GM12878 (cell line): ENCODE results near the gene UQCRC1. TPM values are rescaled to one million over a fixed set of nuclear protein-coding genes. Genes with fewer than 3 reads are reported as not detected.

Experiments
- ATAC-seq: fragments of 200-7000 bp; cut with Tn5 transposase; 3 replicates; pipeline ENCODE4 v1.9.1; 2020; ENCODE audit warnings: mild to moderate bottlenecking, moderate library complexity
- BruUV-seq: library from RNA; stranded (reverse); fragments of 400-500 nt; replicated peaks from 2 replicates; lab custom pipeline; 2021; lab: Mats Ljungman, UMichigan
- CTCF ChIA-PET: fragments of 300-600 bp; sonication (Branson Sonifier 250); formaldehyde crosslinking; extraction: SDS; loops from one replicate; lab custom pipeline; 2021; ENCODE audit warnings: inconsistent platforms; lab: Yijun Ruan, JAX
- POLR2A ChIA-PET: fragments of 350-600 bp; formaldehyde crosslinking; extraction: SDS; loops from one replicate; lab custom pipeline; 2021; ENCODE audit warnings: inconsistent platforms; lab: Charles Lee
- RAD21 ChIA-PET: fragments of 300-600 bp; sonication (Branson Sonifier 250); formaldehyde crosslinking; loops from one replicate; lab custom pipeline; 2023; ENCODE audit warnings: antibody characterized with exemption; ENCODE audit not compliant: unreplicated experiment; lab: Charles Lee
- SMC1A ChIA-PET: fragments of 300-600 bp; sonication (Branson Sonifier 250); formaldehyde crosslinking; loops from one replicate; lab custom pipeline; 2023; ENCODE audit not compliant: unreplicated experiment, uncharacterized antibody; lab: Charles Lee
- DNase-seq: peaks from one replicate; pipeline ENCODE4 v3.0.0-alpha.2; 2011; ENCODE audit warnings: low read depth, low spot score
- FAIRE-seq: peaks from 3 replicates; lab custom pipeline; 2011; peaks lifted over from hg19 to GRCh38; lab: Jason Lieb, UNC
- H2AFZ ChIP-seq: 2 replicates; pipeline ENCODE4 v1.6.0; 2011; ENCODE audit warnings: low read depth, low read length, control low read depth; ENCODE audit not compliant: control insufficient read depth
- H3K27ac ChIP-seq: 2 replicates; pipeline ENCODE4 v1.5.1; 2011; ENCODE audit warnings: control low read depth; ENCODE audit not compliant: control insufficient read depth, insufficient read depth
- H3K27me3 ChIP-seq, 2 experiments: replicated peaks in 1 of 2; 2 replicates each; pipeline versions ENCODE4 v1.6.0 to v1.6.1; 2011; ENCODE audit warnings: low read length in 1 of 2; ENCODE audit not compliant: control insufficient read depth in 2 of 2, insufficient read depth in 2 of 2
- H3K36me3 ChIP-seq, 2 experiments: 2 replicates each; pipeline ENCODE4 v1.5.1; 2011; ENCODE audit warnings: low read length in 1 of 2; ENCODE audit not compliant: control insufficient read depth in 2 of 2, insufficient read depth in 2 of 2
- H3K4me1 ChIP-seq: 2 replicates; pipeline ENCODE4 v1.6.1; 2011; ENCODE audit warnings: mild to moderate bottlenecking, low read length, moderate library complexity, mixed read lengths; ENCODE audit not compliant: control insufficient read depth, insufficient read depth
- H3K4me2 ChIP-seq: 2 replicates; pipeline ENCODE4 v1.6.0; 2011; ENCODE audit warnings: control low read depth; ENCODE audit not compliant: control insufficient read depth, insufficient read depth
- H3K4me3 ChIP-seq: fragments of 200-600 bp; sonication (generic); 2 replicates; pipeline ENCODE4 v1.5.1; 2016
- H3K79me2 ChIP-seq: 2 replicates; pipeline ENCODE4 v1.6.0; 2011; ENCODE audit warnings: low read length; ENCODE audit not compliant: control insufficient read depth, insufficient read depth
- H3K9ac ChIP-seq: 2 replicates; pipeline ENCODE4 v1.8.0; 2011; ENCODE audit warnings: low read length, control low read depth, mixed read lengths; ENCODE audit not compliant: control insufficient read depth, insufficient read depth
- H3K9me3 ChIP-seq: replicated peaks from 3 replicates; pipeline ENCODE4 v1.5.1; 2011; ENCODE audit warnings: mild to moderate bottlenecking, low read length; ENCODE audit not compliant: control insufficient read depth, insufficient read depth
- H4K20me1 ChIP-seq: 2 replicates; pipeline ENCODE4 v1.6.0; 2011; ENCODE audit not compliant: control insufficient read depth, insufficient read depth
- ATF3 ChIP-seq: IDR thresholded peaks from 2 replicates; pipeline ENCODE4 v1.6.1; 2011; ENCODE audit warnings: low read depth, mild to moderate bottlenecking, low read length, moderate library complexity, borderline replicate concordance; ENCODE audit errors: extremely low read depth
- ATF7 ChIP-seq: fragments of 450-650 bp; IDR thresholded peaks from 2 replicates; pipeline ENCODE4 v1.6.1; 2016; ENCODE audit warnings: low read depth, mild to moderate bottlenecking
- CHD2 ChIP-seq: IDR thresholded peaks from 2 replicates; pipeline ENCODE4 v1.6.1; 2011; ENCODE audit warnings: low read depth, low read length, improper control_type of control experiment, borderline replicate concordance
- FOXK2 ChIP-seq: fragments of 450-650 bp; IDR thresholded peaks from 2 replicates; pipeline ENCODE4 v1.6.1; 2017; ENCODE audit warnings: mild to moderate bottlenecking, moderate library complexity
- LARP7 ChIP-seq: fragments of 450-650 bp; IDR thresholded peaks from 2 replicates; pipeline ENCODE4 v1.6.1; 2017; ENCODE audit warnings: mild to moderate bottlenecking
- NFXL1 ChIP-seq: fragments of 450-650 bp; IDR thresholded peaks from 2 replicates; pipeline ENCODE4 v1.6.1; 2017; ENCODE audit warnings: antibody characterized with exemption, mild to moderate bottlenecking, borderline replicate concordance
- RAD51 ChIP-seq: fragments of 450-650 bp; IDR thresholded peaks from 2 replicates; pipeline ENCODE4 v1.6.1; 2016; ENCODE audit warnings: moderate library complexity, mild to moderate bottlenecking, inconsistent platforms
- RFX5 ChIP-seq: IDR thresholded peaks from 2 replicates; pipeline ENCODE4 v1.6.1; 2011; ENCODE audit warnings: low read depth, low read length, improper control_type of control experiment
- SKIL ChIP-seq: fragments of 450-650 bp; IDR thresholded peaks from 2 replicates; pipeline ENCODE4 v1.6.1; 2017; ENCODE audit warnings: mild to moderate bottlenecking, low read depth, inconsistent platforms; ENCODE audit not compliant: poor library complexity, severe bottlenecking
- SMAD5 ChIP-seq: IDR thresholded peaks from 2 replicates; pipeline ENCODE4 v1.6.1; 2016; ENCODE audit warnings: antibody characterized with exemption, low read depth
- SRF ChIP-seq, 2 experiments: IDR thresholded peaks; 2 replicates each; pipeline ENCODE4 v1.6.1; 2011; ENCODE audit warnings: low read depth in 2 of 2, low read length in 2 of 2, mild to moderate bottlenecking in 1 of 2, moderate library complexity in 1 of 2
- TAF1 ChIP-seq: IDR thresholded peaks from 2 replicates; pipeline ENCODE4 v1.6.1; 2011; ENCODE audit warnings: mild to moderate bottlenecking, low read depth, low read length, borderline replicate concordance
- TCF3 ChIP-seq: IDR thresholded peaks from 2 replicates; pipeline ENCODE4 v1.6.1; 2012; ENCODE audit warnings: low read depth, mild to moderate bottlenecking, low read length, borderline replicate concordance; ENCODE audit not compliant: insufficient read depth
- WGBS: methylation state at CpG from one replicate; pipeline ENCODE4 v1.1.6; 2016; ENCODE audit warnings: low lambda C conversion rate; ENCODE audit not compliant: insufficient replicate concordance, insufficient coverage; ENCODE audit errors: missing lambda C conversion rate; 5-methylcytosine and 5-hydroxymethylcytosine counted together
- in situ Hi-C: fragments of 300-500 bp; cut with MboI; formaldehyde crosslinking; loops from 9 replicates; pipeline ENCODE4 v1.14.3; 2018; ENCODE audit warnings: mixed read lengths
- intact Hi-C: fragments of 100-400 bp; cut with micrococcal nuclease; formaldehyde crosslinking; loops from one replicate; pipeline ENCODE4 v1.14.2; 2022; ENCODE audit not compliant: unreplicated experiment
- polyA plus RNA-seq, 11 experiments: library from polyadenylated mRNA; depleted of rRNA in 4 of 11; unstranded in 6 of 11; stranded (reverse) in 5 of 11; fragments of >200 nt; fragmentation: Nextera tagmentation in 4 of 11; fragmentation: Illumina TruSeq in 1 of 11; extraction: Ambion mirVana in 4 of 11; extraction: Trizol in 1 of 11; gene quantifications; 1 replicate in 1 of 11; 2 replicates in 10 of 11; pipeline versions ENCODE4 v1.2.1 to v1.2.3, GENCODE V29; 2011 to 2016; ENCODE audit warnings: inconsistent platforms in 2 of 11, missing spikeins in 2 of 11, low read depth in 1 of 11
- total RNA-seq, 4 experiments: library from RNA; depleted of rRNA in 3 of 4; stranded (reverse); fragments of >200 nt in 3 of 4; fragmentation: Illumina TruSeq in 1 of 4; extraction: Trizol in 1 of 4; gene quantifications; 2 replicates each; pipeline versions ENCODE4 v1.2.1 to v1.2.3, GENCODE V29; 2013 to 2021
- TF ChIP-seq, protein P1 (sequence below): fragments of 450-650 bp; IDR thresholded peaks from 2 replicates; pipeline ENCODE4 v1.6.1; 2017; ENCODE audit warnings: antibody characterized with exemption, mild to moderate bottlenecking, moderate library complexity
- TF ChIP-seq, protein P2 (sequence below), 3 experiments: IDR thresholded peaks in 2 of 3; conservative IDR thresholded peaks in 1 of 3; 2 replicates each; pipeline ENCODE4 v1.5.1; 2011; ENCODE audit warnings: low read depth in 3 of 3, low read length in 3 of 3, mild to moderate bottlenecking in 3 of 3, control low read depth in 2 of 3, moderate library complexity in 2 of 3, inconsistent platforms in 1 of 3, mixed read lengths in 1 of 3; ENCODE audit not compliant: control insufficient read depth in 2 of 3, insufficient read depth in 1 of 3; ENCODE audit errors: extremely low read depth in 1 of 3
- TF ChIP-seq, protein P3 (sequence below): IDR thresholded peaks from 2 replicates; pipeline ENCODE4 v1.6.1; 2011; ENCODE audit warnings: borderline replicate concordance, low read depth, mild to moderate bottlenecking, moderate library complexity, low read length; ENCODE audit not compliant: insufficient read depth, poor library complexity, severe bottlenecking

Gene UQCRC1
- total and polyA plus RNA-seq, 10 of the 15 experiments (the other 5 are each of a cell fraction or from before 2014, with no cell fraction given) = 116 to 426 (median 228) TPM

DNA sequence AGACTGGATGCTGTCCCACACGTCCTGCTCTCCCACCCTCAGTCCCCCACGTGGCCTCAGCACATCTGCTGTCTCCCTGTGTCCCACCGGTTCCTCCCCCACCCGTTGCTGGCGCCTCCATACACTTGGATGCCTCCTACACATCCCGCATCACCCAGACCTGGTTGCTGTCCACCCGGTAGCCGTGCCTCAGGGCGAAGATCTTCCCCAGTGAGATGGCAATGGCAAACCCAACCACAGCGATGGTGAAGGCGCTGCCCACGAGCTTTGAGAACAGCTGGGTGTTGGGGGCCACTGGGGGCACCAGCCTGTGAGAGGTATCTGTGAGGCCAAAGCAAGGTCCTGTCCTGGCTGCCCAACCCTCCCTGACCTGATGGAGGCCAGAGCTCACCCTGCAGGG, 21.4 kb upstream of the UQCRC1 start:
- RAD21 ChIA-PET = no interaction called here
- no peak overlapping the region for H3K27ac ChIP-seq
- intact Hi-C loops = no loop called here
- peaks cover 7% of the 10 kb centered on the region; the same call in 1 of the 2 replicates for H3K4me1 ChIP-seq
- H3K9ac ChIP-seq = no peak overlapping the region
- SMC1A ChIA-PET = no interaction called here
- DNase-seq = no peak
- H3K79me2 ChIP-seq = peaks cover 3% of the 10 kb centered on the region
- BruUV-seq = no TSS peak
- H4K20me1 ChIP-seq = no peaks in the 10 kb centered on the region
- H3K36me3 ChIP-seq = peaks cover 0 to 8% of the 10 kb centered on the region in 2 experiments; a peak in 3 of 4 replicates
- 88% methylated on average over 12 of the region's 12 CpGs for WGBS
- no peak for FAIRE-seq
- H3K4me3 ChIP-seq = no peak overlapping the region
- H2AFZ ChIP-seq = no peak overlapping the region
- POLR2A ChIA-PET = no interaction called here
- in situ Hi-C loops = no loop called here
- CTCF ChIA-PET = no interaction called here
- H3K27me3 ChIP-seq = no peaks in the 10 kb centered on the region
- H3K4me2 ChIP-seq = no peak overlapping the region
- no peaks in the 10 kb centered on the region for H3K9me3 ChIP-seq
- ATAC-seq = no peak
- TF ChIP-seq TAF1 (no peak), RFX5 (no peak), RAD51 (no peak), SKIL (no peak), SMAD5 (no peak), FOXK2 (no peak), LARP7 (no peak), SRF (IDR thresholded peaks at IDR 0.05; ENCODE audit: low read depth in 2 of 2, low read length in 2 of 2) (no peak), CHD2 (no peak), ATF3 (no peak), NFXL1 (no peak), ATF7 (no peak), TCF3 (no peak)
- TF ChIP-seq, protein P1, sequence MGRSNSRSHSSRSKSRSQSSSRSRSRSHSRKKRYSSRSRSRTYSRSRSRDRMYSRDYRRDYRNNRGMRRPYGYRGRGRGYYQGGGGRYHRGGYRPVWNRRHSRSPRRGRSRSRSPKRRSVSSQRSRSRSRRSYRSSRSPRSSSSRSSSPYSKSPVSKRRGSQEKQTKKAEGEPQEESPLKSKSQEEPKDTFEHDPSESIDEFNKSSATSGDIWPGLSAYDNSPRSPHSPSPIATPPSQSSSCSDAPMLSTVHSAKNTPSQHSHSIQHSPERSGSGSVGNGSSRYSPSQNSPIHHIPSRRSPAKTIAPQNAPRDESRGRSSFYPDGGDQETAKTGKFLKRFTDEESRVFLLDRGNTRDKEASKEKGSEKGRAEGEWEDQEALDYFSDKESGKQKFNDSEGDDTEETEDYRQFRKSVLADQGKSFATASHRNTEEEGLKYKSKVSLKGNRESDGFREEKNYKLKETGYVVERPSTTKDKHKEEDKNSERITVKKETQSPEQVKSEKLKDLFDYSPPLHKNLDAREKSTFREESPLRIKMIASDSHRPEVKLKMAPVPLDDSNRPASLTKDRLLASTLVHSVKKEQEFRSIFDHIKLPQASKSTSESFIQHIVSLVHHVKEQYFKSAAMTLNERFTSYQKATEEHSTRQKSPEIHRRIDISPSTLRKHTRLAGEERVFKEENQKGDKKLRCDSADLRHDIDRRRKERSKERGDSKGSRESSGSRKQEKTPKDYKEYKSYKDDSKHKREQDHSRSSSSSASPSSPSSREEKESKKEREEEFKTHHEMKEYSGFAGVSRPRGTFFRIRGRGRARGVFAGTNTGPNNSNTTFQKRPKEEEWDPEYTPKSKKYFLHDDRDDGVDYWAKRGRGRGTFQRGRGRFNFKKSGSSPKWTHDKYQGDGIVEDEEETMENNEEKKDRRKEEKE = no peak
- TF ChIP-seq, protein P2, sequence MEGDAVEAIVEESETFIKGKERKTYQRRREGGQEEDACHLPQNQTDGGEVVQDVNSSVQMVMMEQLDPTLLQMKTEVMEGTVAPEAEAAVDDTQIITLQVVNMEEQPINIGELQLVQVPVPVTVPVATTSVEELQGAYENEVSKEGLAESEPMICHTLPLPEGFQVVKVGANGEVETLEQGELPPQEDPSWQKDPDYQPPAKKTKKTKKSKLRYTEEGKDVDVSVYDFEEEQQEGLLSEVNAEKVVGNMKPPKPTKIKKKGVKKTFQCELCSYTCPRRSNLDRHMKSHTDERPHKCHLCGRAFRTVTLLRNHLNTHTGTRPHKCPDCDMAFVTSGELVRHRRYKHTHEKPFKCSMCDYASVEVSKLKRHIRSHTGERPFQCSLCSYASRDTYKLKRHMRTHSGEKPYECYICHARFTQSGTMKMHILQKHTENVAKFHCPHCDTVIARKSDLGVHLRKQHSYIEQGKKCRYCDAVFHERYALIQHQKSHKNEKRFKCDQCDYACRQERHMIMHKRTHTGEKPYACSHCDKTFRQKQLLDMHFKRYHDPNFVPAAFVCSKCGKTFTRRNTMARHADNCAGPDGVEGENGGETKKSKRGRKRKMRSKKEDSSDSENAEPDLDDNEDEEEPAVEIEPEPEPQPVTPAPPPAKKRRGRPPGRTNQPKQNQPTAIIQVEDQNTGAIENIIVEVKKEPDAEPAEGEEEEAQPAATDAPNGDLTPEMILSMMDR (IDR thresholded peaks at IDR 0.05 in 2 of 3, conservative IDR thresholded peaks at IDR 0.05 in 1 of 3; ENCODE audit: control insufficient read depth in 2 of 3, extremely low read depth in 1 of 3, insufficient read depth in 1 of 3, low read depth in 3 of 3, low read length in 3 of 3) = no peak
- TF ChIP-seq, protein P3, sequence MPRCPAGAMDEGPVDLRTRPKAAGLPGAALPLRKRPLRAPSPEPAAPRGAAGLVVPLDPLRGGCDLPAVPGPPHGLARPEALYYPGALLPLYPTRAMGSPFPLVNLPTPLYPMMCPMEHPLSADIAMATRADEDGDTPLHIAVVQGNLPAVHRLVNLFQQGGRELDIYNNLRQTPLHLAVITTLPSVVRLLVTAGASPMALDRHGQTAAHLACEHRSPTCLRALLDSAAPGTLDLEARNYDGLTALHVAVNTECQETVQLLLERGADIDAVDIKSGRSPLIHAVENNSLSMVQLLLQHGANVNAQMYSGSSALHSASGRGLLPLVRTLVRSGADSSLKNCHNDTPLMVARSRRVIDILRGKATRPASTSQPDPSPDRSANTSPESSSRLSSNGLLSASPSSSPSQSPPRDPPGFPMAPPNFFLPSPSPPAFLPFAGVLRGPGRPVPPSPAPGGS = no peak
